Forelimb muscle (tissue), 1 donor: Measurements from ENCODE around the gene TMEM38B. TPM values are rescaled to one million over a fixed set of nuclear protein-coding genes. Genes with fewer than 3 reads are reported as not detected.
"Not testable (repeated sequence)": the region's sequence is repeated elsewhere in the genome, so short reads cannot be mapped to it uniquely, and the experiment has no call there.

ENCODE experiments used
- DNase-seq: peaks from one replicate; pipeline ENCODE4 v3.0.0-alpha.2; 2013; ENCODE audit warnings: low read depth
- polyA plus RNA-seq: library from polyadenylated mRNA; unstranded; fragments of 120-200 nt; gene quantifications from one replicate; pipeline ENCODE4 v1.2.1, GENCODE V29; 2013; ENCODE audit not compliant: insufficient read length

The TMEM38B gene
- polyA plus RNA-seq, 1 donor: 85.2 TPM

DNA sequence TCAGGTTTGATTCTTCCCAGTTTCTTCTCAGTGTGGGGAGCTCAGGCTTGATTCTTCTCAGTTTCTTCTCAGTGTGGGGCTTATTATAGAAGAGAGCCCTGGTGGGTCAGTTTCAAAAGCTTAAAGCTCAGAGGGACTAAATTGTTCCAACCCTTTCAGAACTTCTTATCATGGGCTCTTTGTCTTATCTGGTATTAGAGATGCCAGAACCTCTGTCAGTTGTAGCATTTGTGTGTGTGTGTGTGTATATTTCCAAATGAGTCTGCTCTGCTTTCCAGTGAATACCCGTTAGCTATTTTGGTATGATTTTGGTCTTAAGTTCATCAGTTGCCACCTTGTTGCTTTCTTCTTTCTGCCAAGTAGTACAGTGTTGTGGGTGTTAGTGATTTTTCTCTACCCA is 21.8 kb downstream of the TMEM38B start:
- DNase-seq: no peak

DNA sequence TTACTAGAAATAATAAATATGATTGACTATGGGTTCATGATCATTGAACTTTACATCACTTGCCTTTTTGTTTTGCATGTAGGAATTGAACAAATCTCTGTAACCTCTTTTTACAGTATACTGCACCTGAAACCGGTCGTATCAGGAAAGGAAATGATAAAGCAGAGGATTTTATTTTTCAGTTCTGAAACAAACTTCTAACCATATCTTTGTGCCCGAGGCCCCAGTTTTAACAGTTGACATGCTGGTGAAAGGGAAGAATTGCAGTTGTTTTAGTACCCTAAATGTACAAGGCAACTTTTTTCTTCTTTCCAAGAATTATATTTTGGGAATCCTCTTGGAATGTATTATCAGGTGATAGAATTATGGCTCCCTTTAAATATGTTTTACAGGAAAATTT is 27.8 kb downstream of the TMEM38B start:
- no peak for DNase-seq

DNA sequence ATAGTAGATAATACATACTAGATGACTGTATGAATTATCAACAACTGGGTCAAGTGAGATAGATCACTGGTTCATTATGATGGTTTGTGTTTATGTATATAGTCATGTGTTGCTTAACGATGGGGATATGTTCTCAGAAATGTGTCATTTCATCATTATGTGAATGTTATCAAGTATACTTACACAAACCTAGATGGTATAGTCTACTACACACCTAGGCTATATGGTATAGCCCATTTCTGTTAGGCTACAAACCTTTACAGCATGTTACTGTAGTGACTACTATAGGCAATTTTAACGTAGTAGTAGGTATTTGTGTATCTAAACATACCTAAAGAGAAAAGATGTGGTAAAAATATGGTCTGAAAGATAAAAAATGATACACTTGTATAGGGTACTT is 31.0 kb downstream of the TMEM38B start:
- no peak for DNase-seq

GRCh38 chr9:105728230-105728629 is 33.9 kb downstream of the TMEM38B start:
- not testable (repeated sequence) for DNase-seq

DNA sequence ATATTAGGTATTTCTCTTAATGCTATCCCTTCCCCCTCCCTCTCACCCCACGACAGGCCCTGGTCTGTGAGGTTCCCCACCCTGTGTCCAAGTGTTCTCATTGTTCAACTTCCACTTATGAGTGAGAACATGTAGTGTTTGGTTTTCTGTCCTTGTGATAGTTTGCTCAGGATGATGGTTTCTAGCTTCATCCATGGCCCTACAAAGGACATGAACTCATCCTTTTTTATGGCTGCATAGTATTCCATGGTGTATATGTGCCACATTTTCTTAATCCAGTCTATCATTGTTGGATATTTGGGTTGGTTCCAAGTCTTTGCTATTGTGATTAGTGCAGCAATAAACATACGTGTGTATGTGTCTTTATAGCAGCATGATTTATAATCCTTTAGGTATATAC is 37.1 kb downstream of the TMEM38B start:
- not testable (repeated sequence) for DNase-seq

DNA sequence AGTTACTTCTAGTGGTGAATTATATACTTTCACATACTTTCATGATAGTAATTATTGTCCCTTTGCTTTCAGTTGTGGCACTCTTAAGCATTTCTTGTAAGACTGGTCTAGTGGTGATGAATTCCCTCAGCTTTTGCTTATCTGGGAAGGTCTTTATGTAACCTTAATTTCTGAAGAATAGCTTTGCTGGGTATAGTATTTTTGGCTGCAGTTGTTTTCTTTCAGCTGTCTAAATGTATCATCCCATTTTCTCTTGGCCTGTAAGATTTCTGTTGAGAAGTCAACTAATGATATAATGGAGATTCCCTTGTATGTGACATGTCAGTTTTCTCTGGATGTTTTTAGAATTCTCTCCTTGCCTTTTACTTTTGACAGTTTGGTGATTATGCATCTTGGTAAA is 41.0 kb downstream of the TMEM38B start:
- DNase-seq: no peak

DNA sequence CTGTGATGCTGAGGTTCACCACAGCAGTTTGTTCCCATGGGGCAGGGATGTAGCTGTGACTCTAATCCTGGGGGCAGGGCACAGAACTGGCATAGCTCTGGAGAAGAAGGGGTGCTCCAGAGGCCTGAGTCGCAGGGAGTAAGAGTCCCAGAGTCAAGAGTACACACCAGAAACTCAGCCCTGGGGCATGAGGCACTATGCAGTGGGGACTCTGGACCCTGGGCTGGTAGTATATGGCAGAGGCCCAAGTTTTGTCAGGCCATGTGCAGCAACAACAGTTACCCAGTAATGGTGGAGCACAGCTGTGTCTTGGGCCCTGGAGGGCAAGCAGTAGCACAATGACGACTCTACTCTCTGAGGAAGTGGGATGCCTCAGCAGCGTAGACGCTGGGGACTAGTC is 42.9 kb downstream of the TMEM38B start:
- no peak for DNase-seq

DNA sequence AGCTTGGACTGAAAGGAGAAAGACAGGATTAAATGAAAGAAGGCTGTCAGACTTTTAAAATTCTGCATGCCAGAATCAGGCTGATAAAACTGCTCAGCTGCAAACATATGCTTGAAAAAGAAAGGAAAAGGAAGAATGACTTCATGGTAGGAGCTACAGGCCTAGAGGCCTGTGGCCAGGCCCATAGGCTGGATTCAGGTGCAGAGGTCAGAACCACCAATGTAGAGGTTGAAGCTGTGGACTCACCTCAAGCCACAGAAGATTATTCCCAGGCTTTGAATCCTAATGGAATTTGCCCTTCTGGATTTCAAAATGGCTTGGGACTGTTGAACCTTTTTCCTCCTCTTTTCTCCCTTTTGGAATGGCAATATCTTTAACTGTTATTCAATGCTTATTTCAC is 47.7 kb downstream of the TMEM38B start:
- no peak for DNase-seq

- DNase-seq: not testable (repeated sequence)
Observed at GRCh38 chr9:105747325-105747724, 53.0 kb downstream of the TMEM38B start.

GRCh38 chr9:105751761-105752160 is 57.4 kb downstream of the TMEM38B start:
- no peak for DNase-seq

DNA sequence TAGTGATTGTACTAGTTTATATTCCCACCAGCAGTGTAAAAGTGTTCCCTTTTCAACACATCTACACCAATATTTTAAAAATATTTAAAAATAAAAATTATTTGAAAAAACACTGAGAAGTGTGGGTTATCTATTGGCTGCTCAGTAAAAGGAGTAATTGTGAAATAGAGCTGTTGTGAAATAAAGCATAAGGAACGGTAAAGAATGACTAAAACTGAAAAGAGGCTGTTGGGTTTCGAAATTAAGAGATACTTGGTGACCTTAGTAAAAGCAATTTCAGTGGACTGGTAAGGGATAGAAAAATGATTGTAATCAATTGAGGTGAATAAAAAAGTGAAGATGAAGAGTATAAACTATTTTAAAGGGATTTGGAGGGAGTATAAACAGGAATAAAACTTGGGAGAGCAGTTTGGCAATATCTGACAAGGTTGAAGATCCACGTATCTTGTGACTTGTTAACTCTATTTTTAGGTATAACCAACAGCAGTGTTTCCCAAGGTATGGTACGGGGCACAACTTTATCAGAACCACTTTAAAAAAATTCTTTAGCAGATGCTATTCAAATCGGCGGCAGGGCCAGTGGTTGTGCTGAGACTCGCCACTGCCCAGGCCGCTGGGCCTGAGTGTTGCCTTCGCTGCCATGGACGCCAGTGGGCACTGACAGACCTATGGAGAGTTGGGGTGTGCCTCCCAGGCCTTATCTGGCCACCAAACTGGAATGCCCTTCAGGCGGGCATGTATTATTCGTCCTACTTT is 63.3 kb downstream of the TMEM38B start:
- no peak for DNase-seq

GRCh38 chr9:105760053-105760452 is 65.7 kb downstream of the TMEM38B start:
- DNase-seq: no peak

DNA sequence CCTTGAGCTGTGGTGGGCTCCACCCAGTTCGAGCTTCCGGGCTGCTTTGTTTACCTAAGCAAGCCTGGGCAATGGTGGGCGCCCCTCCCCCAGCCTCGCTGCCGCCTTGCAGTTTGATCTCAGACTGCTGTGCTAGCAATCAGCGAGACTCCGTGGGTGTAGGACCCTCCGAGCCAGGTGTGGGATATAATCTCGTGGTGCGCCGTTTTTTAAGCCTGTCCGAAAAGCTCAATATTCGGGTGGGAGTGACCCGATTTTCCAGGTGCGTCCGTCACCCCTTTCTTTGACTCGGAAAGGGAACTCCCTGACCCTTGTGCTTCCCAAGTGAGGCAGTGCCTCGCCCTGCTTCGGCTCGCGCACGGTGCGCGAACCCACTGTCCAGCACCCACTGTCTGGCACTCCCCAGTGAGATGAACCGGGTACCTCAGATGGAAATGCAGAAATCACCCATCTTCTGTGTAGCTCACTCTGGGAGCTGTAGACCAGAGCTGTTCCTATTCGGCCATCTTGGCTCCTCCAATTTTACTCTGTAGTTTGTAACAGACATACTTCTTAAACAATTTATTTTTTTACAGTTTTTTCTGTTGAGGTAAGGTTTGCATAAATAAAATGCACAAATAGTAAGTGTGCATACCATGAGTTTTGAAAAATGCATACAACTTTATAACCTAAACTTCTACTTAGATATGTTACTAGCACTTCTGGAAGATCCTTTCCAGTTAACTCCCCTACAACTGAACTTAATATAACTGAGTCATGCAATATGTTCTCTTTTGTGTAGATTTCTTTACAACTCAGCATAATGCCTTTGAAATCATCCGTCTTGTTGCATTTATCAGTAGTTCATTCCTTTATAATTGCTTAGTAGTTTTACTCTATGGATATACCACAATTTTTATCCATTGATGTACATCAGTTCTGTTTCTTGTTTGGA is 88.5 kb downstream of the TMEM38B start:
- DNase-seq: not testable (repeated sequence)

DNA sequence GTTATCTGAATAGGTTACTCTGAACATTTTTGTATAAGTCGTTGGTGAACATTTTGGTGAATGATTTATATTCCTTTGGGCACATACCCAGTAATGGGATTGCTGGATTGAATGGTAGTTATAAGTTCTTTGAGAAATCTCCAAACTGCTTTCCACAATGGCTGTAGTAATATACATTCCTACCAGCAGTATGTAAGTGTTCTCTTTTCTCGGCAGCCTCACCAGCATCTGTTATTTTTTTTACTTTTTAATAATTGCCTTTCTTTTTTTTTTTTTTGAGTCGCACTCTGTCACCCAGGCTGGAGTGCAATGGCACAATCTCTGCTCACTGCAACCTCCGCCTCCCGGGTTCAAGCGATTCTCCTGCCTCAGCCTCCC is 89.1 kb downstream of the TMEM38B start:
- not testable (repeated sequence) for DNase-seq

DNA sequence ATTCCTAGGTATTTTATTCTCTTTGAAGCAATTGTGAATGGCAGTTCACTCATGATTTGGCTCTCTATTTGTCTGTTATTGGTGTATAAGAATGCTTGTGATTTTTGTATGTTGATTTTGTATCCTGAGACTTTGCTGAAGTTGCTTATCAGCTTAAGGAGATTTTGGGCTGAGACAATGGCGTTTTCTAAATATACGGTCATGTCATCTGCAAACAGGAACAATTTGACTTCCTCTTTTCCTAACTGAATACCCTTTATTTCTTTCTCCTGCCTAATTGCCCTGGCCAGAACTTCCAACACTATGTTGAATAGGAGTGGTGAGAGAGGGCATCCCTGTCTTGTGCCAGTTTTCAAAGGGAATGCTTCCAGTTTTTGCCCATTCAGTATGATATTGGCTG is 92.5 kb downstream of the TMEM38B start:
- not testable (repeated sequence) for DNase-seq

DNA sequence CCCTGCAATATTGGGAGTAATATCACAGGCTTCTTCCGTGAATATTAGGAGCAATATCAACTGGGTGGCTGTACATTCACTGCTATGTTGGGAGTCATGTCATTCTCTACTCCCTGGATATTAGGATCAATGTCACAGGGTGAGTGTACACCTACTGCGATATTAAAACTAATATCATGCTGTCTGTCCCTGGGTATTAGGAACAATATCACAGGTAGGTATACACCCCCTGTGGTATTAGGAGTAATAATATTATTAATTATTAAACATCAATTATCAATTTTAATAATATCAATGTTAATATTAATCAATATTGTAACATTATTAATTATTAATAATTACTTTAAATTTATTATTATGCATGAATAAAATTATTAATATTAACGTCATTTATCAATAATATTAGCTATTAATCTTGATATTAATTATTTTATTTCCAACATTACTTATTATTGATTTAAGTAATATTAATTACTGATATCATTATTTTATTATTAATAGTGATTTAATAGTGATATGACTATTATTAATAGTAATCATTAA is 121.9 kb downstream of the TMEM38B start:
- DNase-seq: no peak

GRCh38 chr9:105816981-105817380 is 122.6 kb downstream of the TMEM38B start:
- DNase-seq: no peak

GRCh38 chr9:105818903-105819302 is 124.6 kb downstream of the TMEM38B start:
- no peak for DNase-seq

DNA sequence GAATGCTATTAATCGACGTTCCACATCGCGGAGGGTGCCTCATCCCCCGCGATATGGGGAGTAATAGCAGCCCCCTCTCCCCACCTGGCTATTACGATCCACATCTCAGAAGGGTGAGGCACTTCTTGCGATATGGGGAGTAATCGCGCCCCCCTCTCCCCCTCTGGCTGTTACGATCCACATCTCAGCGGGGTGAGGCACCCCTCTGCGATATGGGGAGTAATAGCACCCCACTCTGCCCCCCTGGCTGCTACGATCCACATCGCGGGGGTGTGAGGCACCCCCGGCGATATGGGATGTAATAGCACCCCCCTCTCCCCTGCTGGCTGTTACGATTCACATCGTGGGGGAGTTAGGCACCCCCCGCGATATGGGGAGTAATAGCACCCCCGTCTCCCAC is 128.5 kb downstream of the TMEM38B start:
- DNase-seq: no peak
